ENCODE data around the gene DLGAP1. TPM values are rescaled to one million over a fixed set of nuclear protein-coding genes. Genes with fewer than 3 reads are reported as not detected.

DLGAP1 gene
- total and polyA plus RNA-seq, 7 donors = 0.13 to 2.6 (median 1.3) TPM; not detected in 1

DNA sequence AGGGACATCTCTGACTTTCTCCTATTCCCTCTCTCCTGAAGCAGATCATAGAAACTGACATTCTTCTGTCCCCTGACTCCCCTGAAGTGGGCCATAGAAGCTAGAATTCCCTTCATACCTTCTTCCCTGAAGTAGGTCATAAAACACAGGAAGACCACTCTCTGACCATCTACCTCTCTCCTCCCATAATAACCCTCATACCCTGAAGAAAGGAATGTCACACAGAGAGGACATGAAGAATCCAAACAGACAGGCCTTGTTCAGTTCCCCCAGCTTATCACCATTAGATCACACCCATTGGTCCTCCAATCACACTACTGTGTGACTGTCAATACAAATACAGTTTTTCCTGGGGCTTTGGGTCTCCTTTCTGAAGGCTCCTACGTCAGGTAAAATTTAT lies 347.1 kb downstream of the DLGAP1 start:
- intact Hi-C loops (cut with DNase I) = no loop called here

DNA sequence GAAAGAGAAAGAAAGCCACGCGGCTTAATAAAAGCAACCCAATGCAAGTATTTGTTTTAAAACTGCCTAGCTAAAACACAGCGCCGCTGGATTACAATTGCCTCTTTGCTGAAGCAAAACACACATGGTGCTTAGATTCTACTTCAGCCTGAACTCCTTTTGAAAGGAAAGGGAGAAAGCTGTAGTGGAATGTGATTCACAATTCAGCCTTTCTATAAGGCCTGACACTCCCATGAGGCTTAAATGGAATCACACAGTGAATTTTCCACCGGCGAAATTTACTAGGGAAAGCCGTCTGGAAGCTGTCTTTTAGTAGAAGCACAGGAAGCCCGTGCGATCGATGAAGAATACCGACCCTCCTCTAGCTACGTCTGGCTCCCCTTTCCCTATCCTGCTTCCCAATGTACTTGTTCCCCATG lies 348.0 kb downstream of the DLGAP1 start:
- Histone ChIP-seq H3K4me1 (no peaks in the 10 kb centered on the region), H3K9me3 (no peaks in the 10 kb centered on the region), H3K27me3 (no peaks in the 10 kb centered on the region), H3K27ac (no peak overlapping the region), H3K4me3 (peak overlapping the region in 3 of 4 donors; percentile 6 to 26 (median 23)), H3K36me3 (no peaks in the 10 kb centered on the region)
- TF ChIP-seq, protein P1, sequence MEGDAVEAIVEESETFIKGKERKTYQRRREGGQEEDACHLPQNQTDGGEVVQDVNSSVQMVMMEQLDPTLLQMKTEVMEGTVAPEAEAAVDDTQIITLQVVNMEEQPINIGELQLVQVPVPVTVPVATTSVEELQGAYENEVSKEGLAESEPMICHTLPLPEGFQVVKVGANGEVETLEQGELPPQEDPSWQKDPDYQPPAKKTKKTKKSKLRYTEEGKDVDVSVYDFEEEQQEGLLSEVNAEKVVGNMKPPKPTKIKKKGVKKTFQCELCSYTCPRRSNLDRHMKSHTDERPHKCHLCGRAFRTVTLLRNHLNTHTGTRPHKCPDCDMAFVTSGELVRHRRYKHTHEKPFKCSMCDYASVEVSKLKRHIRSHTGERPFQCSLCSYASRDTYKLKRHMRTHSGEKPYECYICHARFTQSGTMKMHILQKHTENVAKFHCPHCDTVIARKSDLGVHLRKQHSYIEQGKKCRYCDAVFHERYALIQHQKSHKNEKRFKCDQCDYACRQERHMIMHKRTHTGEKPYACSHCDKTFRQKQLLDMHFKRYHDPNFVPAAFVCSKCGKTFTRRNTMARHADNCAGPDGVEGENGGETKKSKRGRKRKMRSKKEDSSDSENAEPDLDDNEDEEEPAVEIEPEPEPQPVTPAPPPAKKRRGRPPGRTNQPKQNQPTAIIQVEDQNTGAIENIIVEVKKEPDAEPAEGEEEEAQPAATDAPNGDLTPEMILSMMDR (IDR thresholded peaks at IDR 0.05) = no peak
- no peak for TF ChIP-seq POLR2A (IDR thresholded peaks at IDR 0.05)
- TF ChIP-seq EP300 (IDR thresholded peaks at IDR 0.05) = no peak
- TF ChIP-seq POLR2AphosphoS5 (IDR thresholded peaks at IDR 0.05) = no peak
- WGBS, 2 donors = 73 to 76% methylated on average over 12 of the region's 12 CpGs
- DNase-seq = no peak
- intact Hi-C loops (cut with DNase I) = loop anchor here (2.0 kb wide), 1 partner anchor 950 kb away; no protein-coding TSS in a partner anchor

More for the DNA sequence above, 347.1 kb downstream of the DLGAP1 start:
- no peak overlapping the region for H3K4me3 ChIP-seq
- no peaks in the 10 kb centered on the region for H3K36me3 ChIP-seq
- no peaks in the 10 kb centered on the region for H3K9me3 ChIP-seq
- no peaks in the 10 kb centered on the region for H3K4me1 ChIP-seq
- TF ChIP-seq POLR2A (IDR thresholded peaks at IDR 0.05) (no peak), POLR2AphosphoS5 (IDR thresholded peaks at IDR 0.05) (no peak), EP300 (IDR thresholded peaks at IDR 0.05) (no peak)
- TF ChIP-seq, protein P1 (IDR thresholded peaks at IDR 0.05) = no peak
- no peak for DNase-seq
- 35 to 77% methylated on average over 1 of the region's 1 CpG for WGBS, 2 donors
- no peak overlapping the region for H3K27ac ChIP-seq
- H3K27me3 ChIP-seq = no peaks in the 10 kb centered on the region

DNA sequence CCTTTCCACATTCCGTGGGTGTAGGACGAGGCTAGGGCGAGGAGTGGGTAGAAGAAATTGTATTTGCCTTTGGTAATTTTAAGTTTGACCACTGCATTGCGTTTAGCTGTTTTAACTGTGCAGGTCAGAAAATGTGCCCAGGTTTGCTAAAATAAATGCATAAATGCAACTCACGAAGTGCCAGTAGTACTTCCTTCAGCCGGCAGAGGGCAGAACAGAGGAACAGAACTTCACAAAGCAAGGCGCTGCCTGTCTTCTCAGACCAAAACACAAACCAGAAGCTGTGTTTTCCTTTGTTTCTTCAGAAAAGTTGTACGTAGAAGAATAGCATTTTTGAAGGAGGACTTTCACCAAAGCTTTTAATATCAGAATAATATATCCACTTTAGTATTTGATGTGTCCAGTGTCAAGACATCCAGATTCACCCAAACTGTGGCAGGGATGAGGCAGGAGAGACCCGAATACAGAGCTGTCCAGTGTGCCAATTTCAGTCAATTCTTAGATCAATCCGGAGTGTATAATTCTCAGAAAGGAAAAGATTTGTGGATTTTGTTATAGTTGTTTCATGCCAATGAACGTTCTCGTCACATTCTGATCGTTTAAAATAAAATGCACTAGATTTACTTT lies 348.6 kb downstream of the DLGAP1 start:
- intact Hi-C loops (cut with DNase I) = loop anchor here (2.0 kb wide), 1 partner anchor 950 kb away; no protein-coding TSS in a partner anchor
- Histone ChIP-seq H3K36me3 (no peaks in the 10 kb centered on the region), H3K4me1 (no peaks in the 10 kb centered on the region), H3K9me3 (no peaks in the 10 kb centered on the region), H3K27ac (no peak overlapping the region), H3K4me3 (peak overlapping the region in 3 of 4 donors; percentile 6 to 26 (median 23)), H3K27me3 (no peaks in the 10 kb centered on the region)
- peak; percentile 70 for DNase-seq
- WGBS, 2 donors = 36 to 50% methylated on average over 13 of the region's 13 CpGs
- no peak for TF ChIP-seq POLR2AphosphoS5 (IDR thresholded peaks at IDR 0.05)
- TF ChIP-seq, protein P1 (IDR thresholded peaks at IDR 0.05) = peak; percentile 33 to 84 (median 63)
- TF ChIP-seq EP300 (IDR thresholded peaks at IDR 0.05) = no peak
- TF ChIP-seq POLR2A (IDR thresholded peaks at IDR 0.05) = no peak

DNA sequence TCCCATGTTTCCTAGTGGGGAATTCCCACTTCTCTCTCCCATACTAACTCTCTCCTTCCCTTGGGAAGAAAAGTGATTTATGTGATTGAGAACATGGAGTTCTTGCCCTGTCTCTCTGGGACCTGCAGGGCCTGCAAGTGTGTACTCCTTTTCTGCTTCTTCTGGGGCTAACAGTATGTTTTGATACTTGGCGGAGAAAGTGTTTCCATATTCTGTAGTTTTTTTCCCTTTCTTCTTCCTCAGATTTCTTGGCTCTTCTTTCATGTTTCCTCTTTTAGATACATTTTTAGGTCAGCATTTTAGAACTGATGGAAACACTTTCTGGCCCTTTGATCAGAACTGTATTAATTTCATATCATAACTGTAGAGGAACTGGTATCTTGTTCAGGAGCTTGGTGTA lies 352.2 kb downstream of the DLGAP1 start:
- H3K27ac ChIP-seq = no peak overlapping the region
- intact Hi-C loops (cut with DNase I) = no loop called here

More for the DNA sequence above, 352.2 kb downstream of the DLGAP1 start:
- 96 to 98% methylated on average over 1 of the region's 1 CpG for WGBS, 2 donors
- DNase-seq = no peak
- Histone ChIP-seq H3K27me3 (no peaks in the 10 kb centered on the region), H3K36me3 (no peaks in the 10 kb centered on the region), H3K4me1 (no peaks in the 10 kb centered on the region), H3K4me3 (no peak overlapping the region), H3K9me3 (no peaks in the 10 kb centered on the region)
- TF ChIP-seq POLR2A (IDR thresholded peaks at IDR 0.05) (no peak), POLR2AphosphoS5 (IDR thresholded peaks at IDR 0.05) (no peak), EP300 (IDR thresholded peaks at IDR 0.05) (no peak)
- TF ChIP-seq, protein P1 (IDR thresholded peaks at IDR 0.05) = no peak
